A549 treated with ZK216348 at 1 μM for 4 hours (cell line): ENCODE measurements around the gene USP51. TPM values are rescaled to one million over a fixed set of nuclear protein-coding genes. Genes with fewer than 3 reads are reported as not detected.

Experiments used
- total RNA-seq: library from RNA; stranded (reverse); fragments of 200-300 nt; extraction: Qiagen RNA extraction; gene quantifications from 5 replicates; pipeline ENCODE4 v1.2.3, GENCODE V29; 2022; ENCODE audit warnings: low read depth

The USP51 gene
- 0.32 to 0.78 TPM (median 0.59 TPM) in 5 replicates for total RNA-seq

GRCh38 chrX:55489314-55490009, at the start of gene USP51:
USP51 (minus strand) TSS chrX:55489848; CDS start chrX:55488939, 909 bp downstream.

GRCh38 chrX:55451990-55452832, 37.4 kb downstream of the USP51 start, which contains the start of gene MAGEH1:
MAGEH1 (plus strand) TSS chrX:55452127; CDS start chrX:55452375, 248 bp downstream.

Other genes starting within 250 kb of the USP51 start
- not detected in 5 replicates for gene PAGE3, start 224.9 kb downstream of the USP51 start, total RNA-seq
- 5.9 to 7.2 TPM (median 6.7 TPM) in 5 replicates for gene MAGEH1, start 37.7 kb downstream of the USP51 start, total RNA-seq
- not detected in 5 replicates for gene FOXR2, start 133.6 kb upstream of the USP51 start, total RNA-seq
- gene RRAGB, start 227.9 kb upstream of the USP51 start, total RNA-seq: 10.0 to 15.6 TPM (median 12.8 TPM) in 5 replicates